OCI-LY7 (cell line): ENCODE results near the gene TMPRSS4. TPM values are rescaled to one million over a fixed set of nuclear protein-coding genes. Genes with fewer than 3 reads are reported as not detected.

Experiments used
- BruUV-seq: library from RNA; stranded (reverse); fragments of 400-500 nt; replicated peaks from 2 replicates; lab custom pipeline; 2021; lab: Mats Ljungman, UMichigan
- CTCF ChIA-PET: fragments of 300-600 bp; sonication (Branson Sonifier 250); formaldehyde crosslinking; loops from one replicate; lab custom pipeline; 2022; ENCODE audit warnings: antibody characterized with exemption; ENCODE audit not compliant: unreplicated experiment; lab: Charles Lee
- POLR2A ChIA-PET: fragments of 300-600 bp; sonication (Branson Sonifier 250); formaldehyde crosslinking; loops from one replicate; lab custom pipeline; 2022; ENCODE audit warnings: antibody characterized with exemption; lab: Charles Lee
- DNase-seq: peaks from one replicate; pipeline ENCODE4 v3.0.0-alpha.2; 2015; ENCODE audit warnings: low spot score
- H2AFZ ChIP-seq: fragments of 200-600 bp; sonication (generic), shearing (Covaris generic); 2 replicates; pipeline ENCODE4 v1.6.1; 2014; ENCODE audit warnings: mild to moderate bottlenecking, antibody characterized with exemption, low read length, moderate library complexity
- H3K27ac ChIP-seq: fragments of 200-600 bp; sonication (generic); 2 replicates; pipeline ENCODE4 v1.5.1; 2014; ENCODE audit warnings: mixed run types, low read depth, mild to moderate bottlenecking, moderate library complexity, low read length, inconsistent platforms; ENCODE audit not compliant: poor library complexity, severe bottlenecking
- H3K36me3 ChIP-seq: fragments of 200-600 bp; sonication (generic); 2 replicates; pipeline ENCODE4 v1.6.1; 2014; ENCODE audit warnings: mild to moderate bottlenecking, antibody characterized with exemption, low read length, moderate library complexity, mixed read lengths; ENCODE audit not compliant: insufficient read depth
- H3K4me1 ChIP-seq: fragments of 200-600 bp; sonication (generic); 2 replicates; pipeline ENCODE4 v1.5.1; 2014; ENCODE audit warnings: mild to moderate bottlenecking, low read length; ENCODE audit not compliant: insufficient read depth, poor library complexity, severe bottlenecking
- H3K4me2 ChIP-seq: fragments of 200-600 bp; sonication (generic); 2 replicates; pipeline ENCODE4 v1.6.1; 2014; ENCODE audit warnings: mild to moderate bottlenecking, low read length
- H3K4me3 ChIP-seq: fragments of 200-600 bp; sonication (generic); 2 replicates; pipeline ENCODE4 v1.5.1; 2014; ENCODE audit warnings: mild to moderate bottlenecking, low read depth, low read length; ENCODE audit not compliant: poor library complexity, severe bottlenecking
- H3K79me2 ChIP-seq: fragments of 200-600 bp; sonication (generic); 2 replicates; pipeline ENCODE4 v1.6.1; 2016; ENCODE audit warnings: low read depth, mild to moderate bottlenecking, low read length, moderate library complexity, mixed read lengths; ENCODE audit not compliant: insufficient read depth
- H3K9me2 ChIP-seq: fragments of 200-600 bp; sonication (generic); 2 replicates; pipeline ENCODE4 v1.6.1; 2016; ENCODE audit warnings: mild to moderate bottlenecking, low read length, mixed read lengths; ENCODE audit not compliant: insufficient read depth
- H3K9me3 ChIP-seq: fragments of 200-600 bp; sonication (generic); 2 replicates; pipeline ENCODE4 v1.6.1; 2014; ENCODE audit warnings: mild to moderate bottlenecking, mixed run types, low read length, mixed read lengths
- H4K20me1 ChIP-seq: fragments of 200-600 bp; sonication (generic); 2 replicates; pipeline ENCODE4 v1.6.1; 2014; ENCODE audit warnings: mild to moderate bottlenecking, antibody characterized with exemption, low read length, moderate library complexity, mixed read lengths; ENCODE audit not compliant: insufficient read depth
- CTCF ChIP-seq: fragments of 200-600 bp; sonication (generic); conservative IDR thresholded peaks from 2 replicates; pipeline ENCODE4 v1.5.1; 2014; ENCODE audit warnings: mild to moderate bottlenecking, antibody characterized with exemption, low read length, moderate library complexity, mixed read lengths
- EZH2phosphoT487 ChIP-seq: fragments of 200-600 bp; sonication (generic); IDR thresholded peaks from 2 replicates; pipeline ENCODE4 v1.6.1; 2018; ENCODE audit warnings: low read depth, borderline replicate concordance, mild to moderate bottlenecking, mixed run types, antibody characterized with exemption, low read length, moderate library complexity, mixed read lengths
- intact Hi-C: fragments of 100-400 bp; cut with micrococcal nuclease; formaldehyde crosslinking; loops from one replicate; pipeline ENCODE4 v1.10.0; 2022; ENCODE audit not compliant: unreplicated experiment
- total RNA-seq, 2 experiments: library from RNA; depleted of rRNA in 1 of 2; stranded (reverse); fragments of >200 nt in 1 of 2; shearing (Covaris generic) in 1 of 2; gene quantifications; 2 replicates each; pipeline ENCODE4 v1.2.3, GENCODE V29; 2014 to 2022

Gene TMPRSS4
- total RNA-seq, 2 experiments from 2014 or later, result 0.03 TPM; not detected in 1

GRCh38 chr11:118163494-118163893, 86.6 kb downstream of the TMPRSS4 start:
- no peaks in the 10 kb centered on the region for H3K9me2 ChIP-seq
- H3K4me1 ChIP-seq, result no peaks in the 10 kb centered on the region
- CTCF ChIA-PET, result interaction anchor here (0.6 to 0.7 kb wide), 2 partner anchors 22 to 1082 kb away, joined by 3 to 10 read pairs; no protein-coding TSS in a partner anchor
- no peaks in the 10 kb centered on the region for H3K36me3 ChIP-seq
- POLR2A ChIA-PET, result no interaction called here
- H2AFZ ChIP-seq, result no peak overlapping the region
- no peak overlapping the region for H3K4me2 ChIP-seq
- H4K20me1 ChIP-seq, result no peaks in the 10 kb centered on the region
- H3K9me3 ChIP-seq, result no peaks in the 10 kb centered on the region
- no peak for TF ChIP-seq EZH2phosphoT487
- no peak for TF ChIP-seq CTCF
- no peaks in the 10 kb centered on the region for H3K79me2 ChIP-seq
- no peak overlapping the region for H3K4me3 ChIP-seq
- intact Hi-C loops, result no loop called here
- no TSS peak for BruUV-seq
- no peak overlapping the region for H3K27ac ChIP-seq
- DNase-seq, result no peak

GRCh38 chr11:118164885-118165284, 88.0 kb downstream of the TMPRSS4 start:
- no peak for DNase-seq
- CTCF ChIA-PET, result no interaction called here
- Histone ChIP-seq H2AFZ (no peak overlapping the region), H3K27ac (no peak overlapping the region), H3K79me2 (no peaks in the 10 kb centered on the region), H3K4me1 (no peaks in the 10 kb centered on the region), H3K9me2 (no peaks in the 10 kb centered on the region), H3K4me3 (no peak overlapping the region), H4K20me1 (no peaks in the 10 kb centered on the region), H3K36me3 (no peaks in the 10 kb centered on the region), H3K9me3 (no peaks in the 10 kb centered on the region), H3K4me2 (no peak overlapping the region)
- BruUV-seq, result no TSS peak
- intact Hi-C loops, result no loop called here
- POLR2A ChIA-PET, result no interaction called here
- TF ChIP-seq CTCF (no peak), EZH2phosphoT487 (no peak)

- intact Hi-C loops, result no loop called here
- BruUV-seq, result no TSS peak
- no peak overlapping the region for H3K27ac ChIP-seq
- ChIA-PET CTCF (no interaction called here), POLR2A (no interaction called here)
- H3K4me3 ChIP-seq, result no peak overlapping the region
- no peaks in the 10 kb centered on the region for H3K9me2 ChIP-seq
- H3K79me2 ChIP-seq, result no peaks in the 10 kb centered on the region
- no peak overlapping the region for H2AFZ ChIP-seq
- H3K4me2 ChIP-seq, result no peak overlapping the region
- H4K20me1 ChIP-seq, result no peaks in the 10 kb centered on the region
- no peaks in the 10 kb centered on the region for H3K4me1 ChIP-seq
- no peak for DNase-seq
- no peaks in the 10 kb centered on the region for H3K36me3 ChIP-seq
- TF ChIP-seq EZH2phosphoT487 (no peak), CTCF (no peak)
- H3K9me3 ChIP-seq, result no peaks in the 10 kb centered on the region
Measured at GRCh38 chr11:118166641-118167040, 89.8 kb downstream of the TMPRSS4 start.
